Stomach (tissue), 9 donors: Measurements from ENCODE around the gene RIOX2. TPM values are rescaled to one million over a fixed set of nuclear protein-coding genes. Genes with fewer than 3 reads are reported as not detected.

Experiments used
- DNase-seq, 2 donors: peaks; one replicate each; pipeline versions ENCODE4 v3.0.0 to v3.0.0-alpha.2; 2013 to 2019
- H3K27ac ChIP-seq, 5 donors: fragments of 200-600 bp in 4 of 5; sonication (generic) in 4 of 5; one replicate each; pipeline ENCODE4 v1.5.1; 2013 to 2019; ENCODE audit warnings: mild to moderate bottlenecking in 1 of 5, moderate library complexity in 1 of 5
- H3K27me3 ChIP-seq, 3 donors: fragments of 200-600 bp; sonication (generic); one replicate each; pipeline ENCODE4 v1.5.1; 2017 to 2019; ENCODE audit warnings: mixed run types in 1 of 3
- H3K36me3 ChIP-seq, 4 donors: fragments of 200-600 bp; sonication (generic); 1 replicate in 3 of 4; 2 replicates in 1 of 4; pipeline ENCODE4 v1.5.1; 2016 to 2019
- H3K4me1 ChIP-seq, 4 donors: fragments of 200-600 bp; sonication (generic); one replicate each; pipeline ENCODE4 v1.5.1; 2016 to 2019
- H3K4me3 ChIP-seq, 4 donors: fragments of 200-600 bp; sonication (generic) in 3 of 4; one replicate each; pipeline ENCODE4 v1.5.1; 2016 to 2019; ENCODE audit warnings: mild to moderate bottlenecking in 1 of 4
- H3K9me3 ChIP-seq, 4 donors: fragments of 200-600 bp; sonication (generic); one replicate each; pipeline ENCODE4 v1.5.1; 2016 to 2019
- CTCF ChIP-seq, 7 experiments: fragments of 450-650 bp in 4 of 7; fragments of 200-600 bp in 3 of 7; sonication (generic) in 3 of 7; IDR thresholded peaks; one replicate each; pipeline ENCODE4 v1.5.1; 2016 to 2019; ENCODE audit warnings: antibody characterized with exemption in 7 of 7, control low read depth in 2 of 7, mild to moderate bottlenecking in 1 of 7
- EP300 ChIP-seq: sonication (generic); formaldehyde crosslinking; IDR thresholded peaks from one replicate; pipeline ENCODE4 v1.6.1; 2017; ENCODE audit warnings: antibody characterized with exemption
- POLR2A ChIP-seq, 4 donors: fragments of 450-650 bp; IDR thresholded peaks; one replicate each; pipeline ENCODE4 v1.6.1; 2016; ENCODE audit warnings: antibody characterized with exemption in 4 of 4, control low read depth in 2 of 4, mild to moderate bottlenecking in 1 of 4, moderate library complexity in 1 of 4
- POLR2AphosphoS5 ChIP-seq, 3 donors: sonication (generic); formaldehyde crosslinking; IDR thresholded peaks; one replicate each; pipeline ENCODE4 v1.6.1; 2016; ENCODE audit warnings: antibody characterized with exemption in 3 of 3
- WGBS, 5 donors: extraction: QIAGEN DNeasy Blood & Tissue Kit in 3 of 5; methylation state at CpG; one replicate each; pipeline versions ENCODE4 v1.1.5 to v1.1.7; 2013 to 2018; 5-methylcytosine and 5-hydroxymethylcytosine counted together
- intact Hi-C: fragments of 100-400 bp; cut with DNase I; formaldehyde crosslinking; loops from one replicate; pipeline ENCODE4 v1.15.1; 2023; ENCODE audit warnings: low total_unique reads
- polyA plus RNA-seq, 3 donors: library from polyadenylated mRNA; stranded (reverse); fragments of 200-250 nt; gene quantifications; one replicate each; pipeline ENCODE4 v1.2.3, GENCODE V29; 2013
- total RNA-seq, 5 donors: library from RNA; depleted of rRNA; stranded (reverse); fragments of >200 nt; gene quantifications; one replicate each; pipeline versions ENCODE4 v1.1.0 to v1.2.3, GENCODE V29; 2014 to 2016
- donor health status: healthy with polysubstance abuse.
- donor health status: Bipolar disorder and iron deficiency.
- donor health status: healthy.

Gene RIOX2
- total and polyA plus RNA-seq, 8 donors, result 0.58 to 28.1 (median 17.0) TPM

- intact Hi-C loops, result no loop called here
- no peak for DNase-seq
- H3K27ac ChIP-seq, result no peak overlapping the region
- 60 to 79% (median 71%) methylated on average over 5 of the region's 5 CpGs for WGBS, 5 donors
- no peaks in the 10 kb centered on the region for H3K27me3 ChIP-seq
- TF ChIP-seq POLR2AphosphoS5 (IDR thresholded peaks at IDR 0.05) (no peak), POLR2A (IDR thresholded peaks at IDR 0.05) (no peak), CTCF (IDR thresholded peaks at IDR 0.05) (no peak), EP300 (no peak)
- H3K9me3 ChIP-seq, result no peaks in the 10 kb centered on the region
- H3K4me1 ChIP-seq, result no peaks in the 10 kb centered on the region
- peaks cover 19 to 100% (median 96%) of the 10 kb centered on the region in 4 donors for H3K36me3 ChIP-seq
- no peak overlapping the region for H3K4me3 ChIP-seq
Measured at GRCh38 chr3:97949743-97950142, 22.5 kb downstream of the RIOX2 start.

- no peak overlapping the region for H3K27ac ChIP-seq
- intact Hi-C loops, result no loop called here
- no peak for TF ChIP-seq CTCF (IDR thresholded peaks at IDR 0.05)
- no peak for TF ChIP-seq POLR2A (IDR thresholded peaks at IDR 0.05)
- no peak for TF ChIP-seq EP300
- no peak for TF ChIP-seq POLR2AphosphoS5 (IDR thresholded peaks at IDR 0.05)
- no peak for DNase-seq
- H3K36me3 ChIP-seq, result peaks cover 17 to 100% (median 96%) of the 10 kb centered on the region in 4 donors
- 79 to 100% (median 96%) methylated on average over 2 of the region's 2 CpGs for WGBS, 5 donors
- no peak overlapping the region for H3K4me3 ChIP-seq
- no peaks in the 10 kb centered on the region for H3K9me3 ChIP-seq
- H3K4me1 ChIP-seq, result no peaks in the 10 kb centered on the region
- no peaks in the 10 kb centered on the region for H3K27me3 ChIP-seq
Measured at GRCh38 chr3:97949110-97949485, 23.1 kb downstream of the RIOX2 start.

- 82 to 88% (median 85%) methylated on average over 5 of the region's 5 CpGs for whole genome bisulfite sequencing, 5 donors
Measured at GRCh38 chr3:97948351-97949109, 23.7 kb downstream of the RIOX2 start.

More at GRCh38 chr3:97948351-97949109, 23.7 kb downstream of the RIOX2 start:
- intact Hi-C loops, result no loop called here
- Histone ChIP-seq H3K27me3 (no peaks in the 10 kb centered on the region), H3K36me3 (peaks cover 12 to 100% (median 97%) of the 10 kb centered on the region in 4 donors), H3K9me3 (no peaks in the 10 kb centered on the region), H3K4me3 (no peak overlapping the region), H3K27ac (no peak overlapping the region), H3K4me1 (no peaks in the 10 kb centered on the region)
- no peak for TF ChIP-seq POLR2AphosphoS5 (IDR thresholded peaks at IDR 0.05)
- TF ChIP-seq CTCF (IDR thresholded peaks at IDR 0.05), result no peak
- TF ChIP-seq POLR2A (IDR thresholded peaks at IDR 0.05), result no peak
- no peak for DNase-seq
